IPS DF 4.7 (cell line): ENCODE measurements around the gene VDR.
"Not testable (repeated sequence)": the region's sequence is repeated elsewhere in the genome, so short reads cannot be mapped to it uniquely, and the experiment has no call there.

Source experiments
- DNase-seq: peaks from one replicate; pipeline ENCODE4 v3.0.0-alpha.2; 2013; ENCODE audit warnings: low spot score; ENCODE audit errors: extremely low read depth

The VDR gene

GRCh38 chr12:47829584-47829983 is 75.2 kb downstream of the VDR start:
- no peak for DNase-seq

DNA sequence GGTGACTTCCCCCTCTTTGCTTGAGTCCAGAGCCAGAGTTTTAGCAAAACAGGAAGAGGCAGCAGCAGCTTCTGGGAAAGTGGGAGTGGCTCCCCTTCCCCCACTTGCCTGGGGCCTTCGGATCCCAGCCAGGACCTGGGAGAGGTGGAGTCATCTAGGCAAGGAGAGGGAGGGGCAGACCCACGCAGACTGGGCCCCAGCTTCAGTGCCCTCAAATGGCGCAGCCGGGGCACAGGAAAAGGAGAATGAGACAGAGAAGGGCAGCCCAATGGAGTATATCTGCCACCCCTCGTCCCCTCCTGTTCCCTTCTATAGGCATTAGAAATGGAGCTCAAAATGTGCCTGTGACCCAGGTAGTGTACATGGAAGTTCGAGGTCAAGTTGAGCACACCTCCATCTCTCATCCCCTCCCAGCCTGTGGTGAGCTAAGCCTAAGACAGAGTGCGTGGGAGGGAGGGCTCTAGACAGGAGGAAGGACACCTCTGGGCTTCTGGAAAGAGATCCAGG is 75.8 kb downstream of the VDR start:
- no peak for DNase-seq

DNA sequence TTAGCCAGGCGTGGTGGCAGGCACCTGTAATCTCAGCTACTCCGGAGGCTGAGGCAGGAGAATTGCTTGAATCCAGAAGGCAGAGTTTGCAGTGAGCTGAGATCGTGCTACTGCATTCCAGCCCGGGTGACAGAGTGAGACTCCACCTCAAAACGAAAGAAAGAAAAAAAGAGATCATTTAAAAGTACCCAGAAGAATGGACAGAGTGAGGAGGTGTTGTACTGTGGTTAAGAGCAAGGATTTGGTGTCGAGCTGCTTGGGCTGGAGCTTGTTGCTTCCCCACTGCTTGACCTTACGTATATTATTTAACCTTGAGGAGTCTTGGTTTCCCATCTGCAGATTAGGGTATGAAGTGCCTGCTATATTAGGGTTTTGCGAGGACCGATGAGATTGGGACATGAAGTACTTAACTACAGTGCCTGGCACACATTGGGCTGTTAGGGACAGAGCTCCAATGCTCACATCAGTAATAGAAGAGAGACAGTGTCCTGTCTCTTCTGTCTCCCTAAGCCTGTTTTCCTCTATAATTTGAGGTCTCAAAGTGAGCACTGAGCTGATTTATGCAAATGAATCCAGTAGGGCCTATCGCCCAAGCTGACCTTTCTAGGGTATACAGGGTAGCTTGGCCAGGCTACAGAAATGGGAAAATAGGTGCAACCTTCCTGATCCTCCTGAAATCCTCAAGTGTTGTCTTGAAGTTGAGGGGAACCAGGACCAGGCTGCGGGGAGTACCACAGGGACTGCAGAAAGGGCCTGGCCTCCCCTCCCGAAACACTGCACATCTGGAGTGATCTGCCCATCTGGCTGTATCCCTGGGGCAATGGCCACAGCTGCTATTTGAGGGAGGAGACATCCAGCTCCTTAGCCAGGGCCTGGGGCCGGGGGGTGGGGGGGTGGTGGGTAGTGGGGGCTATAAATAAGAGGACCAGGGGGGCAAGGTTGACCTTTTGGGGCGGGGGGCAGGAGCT is 76.5 kb downstream of the VDR start:
- DNase-seq = no peak

GRCh38 chr12:47825173-47825639 is 79.6 kb downstream of the VDR start:
- no peak for DNase-seq

DNA sequence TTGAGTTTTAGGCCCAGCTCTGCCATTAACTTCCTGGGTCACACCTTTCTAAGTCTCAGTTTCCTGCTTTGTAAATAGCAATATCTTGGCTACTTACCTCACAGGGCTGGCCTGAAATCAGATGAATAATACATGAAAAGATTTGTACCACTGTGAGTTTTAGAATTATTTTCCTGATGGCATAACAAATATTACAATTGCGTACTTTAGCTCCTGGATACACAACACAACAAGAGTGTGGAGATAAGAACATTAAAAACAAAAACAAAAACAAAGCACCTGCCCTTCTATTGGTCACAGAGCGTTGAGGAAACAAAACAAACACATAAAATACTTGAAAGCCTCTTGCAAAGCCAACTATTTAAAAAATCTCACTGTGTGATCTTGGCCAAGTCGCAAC is 80.2 kb downstream of the VDR start:
- no peak for DNase-seq

- no peak for DNase-seq
These were observed 80.6 kb downstream of the VDR start for GRCh38 chr12:47824198-47824597.

DNA sequence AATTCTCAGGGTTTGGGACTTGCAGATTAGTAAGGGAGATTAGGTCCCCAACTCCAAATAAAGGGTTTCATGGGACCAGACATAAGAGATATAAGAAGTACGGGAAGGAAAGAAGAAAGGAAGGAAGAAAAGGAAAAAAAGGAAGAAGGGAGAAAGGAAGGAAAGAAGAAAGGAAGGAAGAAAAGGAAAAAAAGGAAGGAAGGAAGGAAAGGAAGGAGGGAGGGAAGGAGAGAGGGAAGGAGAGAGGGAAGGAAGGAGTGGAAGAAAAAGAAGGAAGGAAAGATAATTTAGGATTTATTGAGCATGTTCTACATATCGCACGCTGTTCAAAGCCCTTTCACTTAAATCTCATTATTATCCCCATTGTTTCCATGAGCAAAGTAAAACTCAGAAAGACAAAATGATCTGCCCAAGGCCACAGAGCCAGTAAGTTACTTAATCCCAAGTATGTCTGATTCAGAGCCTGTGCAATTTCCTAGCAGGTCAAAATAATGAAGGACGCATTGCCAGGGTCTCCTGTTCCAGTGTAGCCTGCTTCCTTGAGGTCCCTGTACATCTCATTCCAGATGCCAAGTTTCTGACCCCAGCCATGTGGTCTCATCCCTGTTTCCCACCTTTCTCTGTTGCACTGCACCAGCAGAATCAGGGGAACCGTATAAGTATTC is 81.2 kb downstream of the VDR start:
- DNase-seq = no peak

GRCh38 chr12:47822863-47823262 is 81.9 kb downstream of the VDR start:
- DNase-seq = no peak

GRCh38 chr12:47822401-47822800 is 82.4 kb downstream of the VDR start:
- no peak for DNase-seq

- DNase-seq = no peak
These were observed 83.5 kb downstream of the VDR start for GRCh38 chr12:47821346-47821706.

DNA sequence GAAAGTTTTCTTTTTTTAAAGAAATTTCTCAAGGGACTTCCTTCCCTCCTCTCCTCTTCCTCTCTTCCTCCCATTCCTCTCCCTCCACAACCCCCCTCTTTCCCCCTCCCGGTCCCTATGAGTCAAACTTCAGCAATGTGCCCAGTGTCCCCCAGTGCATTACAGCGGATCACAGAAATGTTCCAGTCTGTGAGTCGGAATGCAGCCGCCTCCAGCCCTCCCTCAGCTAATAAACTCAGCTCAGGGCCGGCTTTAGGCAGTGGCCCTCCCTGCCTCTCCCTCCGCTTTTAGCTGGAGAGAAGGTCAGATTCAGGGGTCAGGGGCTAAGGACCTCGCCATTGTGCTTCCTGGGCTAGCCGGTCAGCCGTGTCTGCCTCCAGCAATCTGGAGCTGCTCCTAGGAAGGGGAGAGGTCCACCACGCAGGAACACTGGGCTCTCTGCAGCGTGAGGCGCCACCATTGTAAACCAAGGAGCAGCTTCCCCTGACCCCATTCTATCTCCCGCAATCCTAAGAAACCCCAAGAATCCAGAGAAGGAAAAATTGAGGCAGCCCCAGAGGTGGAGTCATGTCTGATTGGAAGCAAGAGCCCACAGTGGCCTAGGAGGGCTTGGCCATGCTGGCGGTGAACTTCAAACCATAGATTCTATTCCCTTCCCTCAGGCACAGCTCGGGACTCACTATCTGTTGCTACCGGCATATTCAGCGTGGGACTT is 84.0 kb downstream of the VDR start:
- DNase-seq = no peak

DNA sequence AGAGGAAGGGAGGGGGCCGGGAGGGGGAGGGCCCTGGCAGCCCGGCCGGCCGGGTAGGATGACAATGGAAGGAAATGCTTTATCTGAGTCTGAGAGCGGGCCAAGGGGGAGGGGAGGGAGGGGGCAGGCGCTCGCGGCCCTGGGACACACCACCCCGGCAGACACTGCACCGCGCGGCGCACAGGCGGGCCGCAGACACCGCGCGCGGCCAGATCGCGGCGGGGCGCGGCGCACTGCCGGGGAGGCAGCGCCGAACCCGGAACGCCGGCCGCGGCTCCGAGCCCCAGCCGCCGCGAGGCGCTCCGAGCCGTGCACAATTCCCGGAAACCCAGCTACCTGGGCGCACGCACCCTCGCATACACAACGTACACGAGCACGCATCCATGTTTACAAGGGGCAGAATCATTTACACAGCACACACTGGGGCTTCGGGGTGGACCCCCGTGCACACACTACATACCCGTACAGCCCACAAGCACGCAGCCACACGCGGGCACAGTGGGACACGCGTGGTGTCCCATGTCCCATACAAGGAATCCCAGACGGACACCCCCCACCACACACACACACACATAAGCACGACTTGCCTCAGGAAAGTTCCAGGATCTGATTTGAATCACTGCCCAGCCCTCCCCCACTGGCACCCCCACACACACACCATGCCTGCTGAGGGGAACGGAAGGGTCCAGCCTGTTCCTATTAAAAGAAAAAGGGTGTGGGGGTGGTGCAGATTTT is 84.7 kb downstream of the VDR start, which contains the start of gene HDAC7:
Gene HDAC7, minus strand, starts transcription at position 8 of the 735 bp plus-strand sequence. CDS start 118 bp downstream, outside the sequence.
- no peak for DNase-seq

DNA sequence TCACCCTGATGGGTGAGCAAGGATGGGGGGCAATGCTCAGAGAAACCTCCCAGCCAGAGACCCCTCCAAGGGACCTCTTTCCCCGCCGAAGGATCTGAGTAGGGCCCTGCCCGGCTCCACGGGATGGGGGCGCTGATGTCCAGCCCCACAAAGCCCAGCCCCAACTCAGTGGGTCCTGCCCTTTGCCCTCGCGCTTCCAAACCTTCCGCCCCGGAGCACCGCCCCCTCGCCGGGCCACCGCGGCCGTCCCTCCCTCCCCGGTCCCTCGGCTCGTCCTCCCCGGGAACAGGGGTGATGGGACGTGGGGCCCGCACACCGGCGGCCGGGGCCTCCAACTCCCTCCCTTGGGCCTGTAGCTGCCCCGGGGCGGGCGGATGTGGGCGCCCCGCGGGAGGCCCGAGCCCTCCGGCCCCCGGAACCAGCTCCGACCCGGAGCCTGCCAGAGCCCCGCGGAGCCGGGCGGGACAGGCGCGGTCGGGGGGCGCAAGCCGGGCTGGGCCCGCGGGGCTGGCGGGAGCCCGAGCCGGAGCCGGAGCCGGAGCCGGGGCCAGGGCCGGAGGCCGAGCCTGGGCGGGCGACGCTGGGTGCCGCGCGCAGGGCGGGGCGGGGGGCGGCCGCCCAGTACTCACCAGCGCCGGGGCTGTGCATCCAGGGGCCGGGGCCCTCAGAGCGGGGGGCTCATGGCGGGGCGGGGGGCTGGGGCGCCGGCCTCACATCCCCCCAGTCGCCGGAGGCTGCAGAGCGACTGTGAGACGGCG is 85.5 kb downstream of the VDR start:
- DNase-seq = no peak

DNA sequence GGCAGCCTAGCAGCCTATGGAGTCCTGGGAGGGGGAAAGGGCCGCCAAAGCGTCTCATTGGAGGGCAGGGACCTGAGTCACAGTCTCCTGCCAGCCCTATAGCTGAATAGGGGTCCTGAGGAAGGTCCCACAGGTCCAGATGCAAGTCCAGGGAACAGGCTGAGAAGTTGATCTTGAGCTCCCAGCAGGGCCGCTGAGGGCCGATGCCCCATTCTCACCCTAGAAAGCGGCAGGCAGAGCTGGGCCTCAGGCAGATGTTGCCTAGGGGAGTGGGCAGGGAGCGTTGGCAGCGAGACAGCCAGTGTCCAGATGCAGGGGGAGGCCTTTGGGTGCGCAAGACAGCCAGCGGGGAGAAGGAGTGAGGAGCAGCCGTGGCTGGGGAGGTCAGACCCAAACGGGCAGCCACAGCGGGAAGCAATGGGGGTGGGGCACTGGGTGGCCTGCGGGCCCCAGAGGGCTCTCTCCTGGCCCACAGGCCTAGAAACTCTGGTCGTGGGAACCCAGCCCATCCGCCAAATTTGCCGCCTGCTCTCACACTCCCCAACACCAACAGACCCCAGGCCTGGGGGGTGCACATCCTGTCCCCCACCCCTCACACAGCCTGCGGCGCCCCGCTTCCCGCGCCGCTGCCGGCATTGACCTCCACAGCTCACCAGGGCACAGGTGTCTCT is 86.2 kb downstream of the VDR start:
- no peak for DNase-seq

DNA sequence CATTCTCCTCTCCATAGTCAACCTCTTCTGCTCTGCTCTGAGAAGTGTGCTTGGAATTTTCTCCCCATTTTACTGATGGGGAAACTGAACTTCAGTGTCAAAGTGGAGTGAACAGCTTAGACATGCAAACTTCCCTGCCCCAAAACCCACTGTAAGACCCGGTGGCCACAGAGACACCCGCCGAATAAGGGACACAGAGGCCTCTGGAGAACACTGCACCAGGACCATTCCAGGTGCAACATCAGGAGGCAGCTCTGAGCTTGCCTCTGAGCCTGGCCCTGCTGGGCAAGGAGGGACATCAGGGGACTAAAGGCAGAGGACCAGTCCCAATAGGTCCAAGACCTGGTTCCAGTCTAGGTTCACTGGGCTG is 86.8 kb downstream of the VDR start:
- no peak for DNase-seq

GRCh38 chr12:47817272-47818006 is 87.4 kb downstream of the VDR start:
- no peak for DNase-seq

GRCh38 chr12:47816403-47817271 is 88.2 kb downstream of the VDR start:
- no peak for DNase-seq

- not testable (repeated sequence) for DNase-seq
These were observed 89.3 kb downstream of the VDR start for GRCh38 chr12:47815447-47815846.
